GM18519 (cell line): ENCODE measurements around the gene BRD4.

Experiments used
- ATAC-seq: cut with Tn5 transposase; IDR thresholded peaks from one replicate; pipeline ENCODE4 v1.9.1; 2021; ENCODE audit warnings: mild to moderate bottlenecking, moderate library complexity; ENCODE audit not compliant: unreplicated experiment, low FRiP score

BRD4 gene

GRCh38 chr19:15251749-15252397, 80.5 kb downstream of the BRD4 start:
- no peak for ATAC-seq

DNA sequence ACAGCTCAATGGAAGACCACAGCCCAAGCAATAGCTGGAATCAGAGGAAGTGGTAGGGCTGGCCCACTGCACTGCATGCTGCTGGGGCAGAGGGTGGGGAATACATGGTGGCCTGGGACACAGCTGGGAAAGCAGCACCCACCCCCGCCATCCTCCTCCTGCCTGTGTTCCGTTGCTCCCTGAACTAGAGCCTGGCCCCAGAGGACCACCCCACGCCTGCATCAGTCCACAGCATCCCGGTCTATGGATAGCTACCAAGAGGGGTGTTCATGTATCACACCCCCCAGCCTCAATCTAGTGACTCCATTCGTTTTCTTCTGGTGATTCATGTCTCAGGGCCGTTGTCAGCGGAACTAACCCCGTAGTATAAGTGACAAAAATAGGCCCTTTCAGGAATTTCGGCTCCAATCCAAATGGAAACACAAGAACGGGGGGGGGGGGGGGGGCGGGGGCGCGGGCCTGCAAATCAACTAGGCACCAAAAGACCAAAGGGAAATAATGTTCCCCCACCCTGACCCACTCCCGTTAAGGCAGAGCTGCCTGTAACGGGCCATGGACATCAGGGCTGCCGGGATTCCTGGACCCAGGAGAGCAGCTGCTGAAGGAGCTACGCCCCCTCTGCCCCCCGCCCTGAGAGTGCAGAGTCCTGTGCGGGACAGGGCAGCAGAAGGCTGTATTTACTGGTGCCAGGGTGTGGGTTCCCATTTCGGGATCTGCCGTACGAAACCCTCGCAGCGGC, 81.2 kb downstream of the BRD4 start:
- no peak for ATAC-seq

DNA sequence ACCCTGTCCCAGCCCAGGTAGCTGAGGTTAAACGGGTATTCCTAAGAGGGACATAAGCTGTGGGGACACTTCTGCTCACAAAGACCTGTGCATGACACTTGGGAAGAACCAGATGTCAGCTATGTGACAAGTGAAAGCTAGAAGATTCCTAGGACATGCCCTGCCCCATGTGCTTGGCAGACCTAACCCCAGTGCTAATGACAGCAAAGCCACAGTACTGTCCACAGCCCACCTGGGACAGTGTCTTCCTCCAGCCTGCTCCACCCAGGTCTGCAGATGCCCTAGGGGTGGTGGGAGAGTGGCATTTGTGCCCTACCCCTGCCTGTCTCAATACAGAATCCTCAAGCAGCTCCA, 81.7 kb downstream of the BRD4 start:
- no peak for ATAC-seq

DNA sequence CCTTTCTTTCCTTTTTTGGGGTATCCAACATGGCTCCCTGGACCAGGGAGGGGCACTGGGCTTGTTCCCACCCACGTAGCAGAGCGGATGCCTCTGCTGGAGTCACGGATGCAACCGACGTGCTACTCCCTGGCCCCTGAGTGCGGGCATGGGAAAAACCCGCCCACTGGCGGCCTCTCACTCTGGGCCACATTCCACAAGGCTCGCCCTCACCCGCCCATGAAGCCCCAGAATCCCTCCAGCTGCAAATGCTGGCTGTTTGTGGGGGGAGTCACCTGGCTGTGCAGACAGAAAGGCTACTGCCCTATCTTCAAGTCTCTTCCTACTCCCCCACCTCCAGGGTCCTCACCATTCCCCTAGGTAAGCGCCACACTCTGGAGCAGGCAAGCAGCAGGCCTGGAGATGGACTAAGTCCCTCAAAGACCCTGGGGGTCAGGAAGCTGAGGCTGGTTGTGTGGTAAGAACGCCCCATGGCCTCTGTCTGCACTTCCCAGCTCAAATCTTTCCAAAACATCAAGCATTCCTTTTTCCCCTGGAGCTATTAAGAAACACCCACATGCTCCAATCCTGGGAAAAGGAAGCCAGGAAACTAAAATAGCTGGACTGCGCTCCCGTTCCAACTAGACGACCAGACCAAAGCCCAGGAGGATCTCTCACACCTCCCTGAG, 82.2 kb downstream of the BRD4 start:
- no peak for ATAC-seq

DNA sequence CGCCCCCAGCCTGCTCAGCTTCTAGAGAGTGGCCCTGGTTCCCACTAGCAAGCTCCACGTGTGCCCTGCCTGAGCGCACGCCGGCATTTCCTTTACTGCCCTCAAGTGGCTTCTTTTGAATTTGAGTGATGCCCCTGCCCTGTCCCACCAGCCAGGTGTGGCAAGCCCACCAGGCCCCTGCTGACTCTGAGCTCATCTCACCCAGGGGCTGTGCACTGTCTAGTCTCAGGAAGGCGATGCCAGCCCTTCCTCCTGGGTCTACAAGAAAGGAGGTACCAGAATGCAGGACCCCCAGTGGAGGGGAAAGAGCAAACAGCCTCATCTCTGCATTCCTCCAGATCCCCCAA, 82.8 kb downstream of the BRD4 start:
- ATAC-seq = no peak

DNA sequence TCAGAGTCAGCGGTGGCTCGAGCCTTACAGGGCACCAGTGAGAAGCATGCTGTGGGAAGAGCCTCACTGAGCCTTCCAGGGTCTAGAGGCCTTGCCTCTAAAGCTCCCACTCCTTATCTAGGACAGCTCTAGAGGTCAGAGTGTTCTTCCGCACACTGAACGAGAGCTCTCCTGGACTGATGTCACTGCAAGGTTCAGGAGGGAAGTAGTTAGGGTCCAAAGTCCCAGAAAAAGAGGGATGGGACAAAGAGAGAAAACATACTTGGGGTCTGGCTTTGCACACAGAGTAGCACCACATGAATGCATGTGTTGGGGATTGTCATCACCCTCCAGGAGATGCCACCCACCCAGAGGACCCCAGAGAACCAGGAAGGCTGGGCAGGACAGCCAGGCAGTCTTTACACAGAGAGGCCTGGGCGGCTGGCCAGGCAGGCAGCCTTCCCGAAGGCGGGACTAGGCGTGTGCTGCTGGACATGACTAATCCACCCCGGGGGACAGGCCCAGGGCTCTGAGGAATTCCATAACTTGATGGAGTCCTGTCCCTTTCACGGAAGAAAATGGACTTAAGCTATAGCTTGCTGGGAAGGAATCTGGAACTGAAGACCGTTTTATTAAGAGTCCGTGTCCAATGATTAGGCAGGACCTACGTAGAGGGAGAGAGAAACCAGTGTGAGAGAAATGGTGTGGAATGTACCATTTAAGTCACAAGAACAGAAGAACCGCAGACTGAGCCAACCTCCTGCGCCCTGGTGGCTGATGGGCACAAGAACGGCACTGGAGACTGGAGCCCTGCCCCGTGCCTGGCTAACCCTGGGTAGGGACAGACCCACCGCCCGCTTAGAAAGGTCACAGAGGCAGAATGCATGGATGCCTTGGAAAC, 83.5 kb downstream of the BRD4 start:
- no peak for ATAC-seq

GRCh38 chr19:15248106-15248505, 84.2 kb downstream of the BRD4 start:
- ATAC-seq = no peak

DNA sequence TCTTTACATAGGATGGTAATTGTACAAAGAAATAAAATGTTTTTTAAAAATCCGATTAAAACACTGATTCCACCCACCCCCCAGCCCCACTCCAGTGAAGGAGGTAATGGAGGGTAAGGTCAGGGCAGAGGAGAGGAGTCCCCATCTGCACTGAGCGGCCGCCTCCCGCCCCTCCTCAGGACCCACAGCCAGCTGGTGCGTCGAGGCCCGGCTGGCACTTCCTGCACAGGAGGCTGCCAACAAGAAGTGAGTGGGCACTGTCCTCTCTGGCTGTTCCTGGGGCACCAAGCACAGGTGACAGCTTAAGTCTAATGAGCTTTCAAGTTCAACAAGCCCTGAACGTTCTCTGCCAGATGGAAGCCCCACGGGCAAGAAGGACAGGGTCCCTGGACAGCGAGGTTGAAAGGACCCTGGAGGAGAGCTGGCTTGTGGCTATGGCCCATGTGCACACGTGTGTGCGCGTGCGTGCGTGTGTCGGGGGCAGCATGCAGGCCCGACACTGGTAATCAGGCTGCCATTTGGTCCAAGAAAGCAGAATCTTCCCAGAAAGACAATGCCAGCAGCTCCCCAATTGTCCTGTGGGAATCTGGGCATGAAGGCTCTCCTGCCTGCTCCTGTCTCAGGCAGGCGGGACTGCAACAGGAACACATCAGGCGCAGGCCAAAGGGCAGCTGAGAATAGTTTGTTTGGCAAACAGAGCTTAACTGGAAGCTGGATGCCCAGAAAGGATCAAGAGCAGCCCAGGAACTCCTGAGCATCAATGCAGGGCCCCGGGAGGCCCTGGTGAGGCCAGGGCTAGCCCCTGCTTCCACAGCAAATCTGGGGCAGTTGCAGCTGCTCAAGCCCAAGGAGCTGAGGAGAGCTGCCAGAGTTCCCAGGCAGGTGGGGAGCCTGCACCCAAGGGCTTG, 85.0 kb downstream of the BRD4 start:
- no peak for ATAC-seq

GRCh38 chr19:15246198-15246481, 86.2 kb downstream of the BRD4 start:
- no peak for ATAC-seq

DNA sequence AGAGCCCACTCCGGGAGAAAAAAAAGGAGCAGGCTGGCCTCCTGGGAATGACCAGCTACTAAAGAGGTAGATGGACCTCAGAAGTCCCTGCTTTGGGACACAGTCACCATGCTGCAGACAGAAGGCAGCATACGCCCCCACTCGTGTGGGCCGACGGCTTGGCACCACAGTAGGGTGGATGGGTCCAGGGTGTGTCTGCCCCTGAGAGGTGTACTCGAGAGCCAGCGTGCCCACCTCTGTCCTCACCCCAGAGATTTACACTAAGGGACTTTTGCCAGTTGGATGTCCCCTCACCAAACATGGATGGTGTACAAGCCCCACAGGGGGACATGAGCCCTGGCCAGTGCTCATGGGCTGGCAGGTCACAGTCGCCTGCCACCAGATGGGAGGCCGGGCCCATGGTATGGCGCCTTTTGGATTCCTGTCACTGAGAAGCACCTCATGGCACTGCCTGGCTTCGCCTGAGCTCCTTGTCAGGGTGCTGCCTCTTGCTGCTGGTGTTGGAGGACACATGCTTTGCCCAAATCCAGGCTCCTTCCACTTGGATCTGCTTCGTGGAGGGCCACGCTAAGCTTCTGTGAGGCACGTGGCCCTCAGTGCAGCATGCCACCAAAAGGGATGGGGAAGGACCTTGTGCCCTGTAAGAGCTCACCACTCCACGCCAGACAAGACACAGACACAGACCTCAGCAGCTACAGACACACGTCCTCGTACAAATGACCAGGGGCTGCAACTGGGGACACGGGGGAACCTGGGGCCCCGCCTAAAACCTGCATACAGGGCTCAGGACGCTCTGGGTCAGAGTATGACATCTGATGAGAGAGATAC, 86.8 kb downstream of the BRD4 start:
- no peak for ATAC-seq

DNA sequence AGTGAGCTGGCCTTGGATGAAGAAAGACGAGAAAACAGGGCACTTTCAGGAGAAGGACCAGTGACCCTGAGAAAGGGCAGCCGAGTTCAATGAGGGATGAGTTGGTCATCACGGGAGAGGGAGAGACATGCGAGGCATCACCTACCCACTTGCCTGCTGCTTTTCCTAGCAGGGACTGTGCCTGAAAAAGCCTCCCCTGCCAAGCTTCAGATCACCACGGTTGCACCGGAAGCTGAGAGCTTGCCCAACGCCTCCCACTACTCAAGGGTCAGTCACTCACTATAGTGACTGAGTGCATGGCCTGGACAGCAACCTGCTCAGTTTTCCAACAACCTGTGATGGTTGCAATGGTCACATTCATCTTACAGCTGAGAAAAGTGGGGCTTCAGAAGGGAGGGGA, 87.5 kb downstream of the BRD4 start:
- ATAC-seq = no peak

GRCh38 chr19:15244106-15244803, 88.1 kb downstream of the BRD4 start:
- ATAC-seq = no peak

GRCh38 chr19:15243236-15243957, 88.9 kb downstream of the BRD4 start:
- no peak for ATAC-seq

GRCh38 chr19:15241259-15241910, 91.0 kb downstream of the BRD4 start:
- ATAC-seq = no peak

GRCh38 chr19:15240515-15240914, 91.8 kb downstream of the BRD4 start:
- no peak for ATAC-seq

- ATAC-seq = no peak
These were observed 92.9 kb downstream of the BRD4 start for GRCh38 chr19:15239337-15239949.

DNA sequence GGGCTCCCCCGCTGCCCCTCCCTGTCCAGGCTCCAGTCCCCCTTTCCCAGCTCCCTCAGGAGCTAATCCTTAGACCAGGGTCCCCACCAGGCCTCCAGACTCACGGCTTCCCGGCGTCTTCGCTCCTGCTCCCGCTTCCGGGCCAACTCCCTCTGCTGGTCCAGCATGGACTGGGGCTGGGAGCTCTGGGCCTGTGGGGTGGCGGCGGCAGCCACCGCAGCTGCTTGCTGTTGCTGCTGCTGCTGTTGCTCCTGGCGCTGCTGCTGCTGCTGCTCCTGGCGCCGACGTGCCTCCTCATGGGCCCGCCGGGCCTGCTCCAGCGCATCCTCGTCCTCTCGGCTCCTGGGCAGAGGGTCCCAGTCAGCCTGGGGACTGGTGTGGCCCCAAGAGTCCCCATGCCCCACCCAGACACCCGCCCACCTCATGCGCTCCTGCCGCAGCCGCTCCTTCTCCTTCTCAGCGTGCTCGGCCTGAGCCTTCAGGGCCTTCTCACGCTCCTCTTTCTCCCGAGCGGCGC, 93.6 kb downstream of the BRD4 start:
- ATAC-seq = no peak
